Cardiac fibroblast (primary cell): ENCODE results near the gene TMEM178A.
"Not testable (repeated sequence)": the region's sequence is repeated elsewhere in the genome, so short reads cannot be mapped to it uniquely, and the experiment has no call there.

ENCODE experiments used
- DNase-seq, 2 donors: peaks; one replicate each; pipeline versions ENCODE4 v3.0.0 to v3.0.0-alpha.2; 2010; ENCODE audit warnings: low read depth in 2 of 2
- H3K4me3 ChIP-seq, 2 donors: replicated peaks in 1 of 2; 1 replicate in 1 of 2; 2 replicates in 1 of 2; pipeline ENCODE4 v1.5.1; 2011; ENCODE audit warnings: low read depth in 2 of 2, low read length in 2 of 2, mild to moderate bottlenecking in 2 of 2, moderate library complexity in 1 of 2
- TF ChIP-seq, protein P1 (sequence below): IDR thresholded peaks from one replicate; pipeline ENCODE4 v1.5.1; 2011; ENCODE audit warnings: low read depth, mild to moderate bottlenecking, low read length, inconsistent platforms

The TMEM178A gene

DNA sequence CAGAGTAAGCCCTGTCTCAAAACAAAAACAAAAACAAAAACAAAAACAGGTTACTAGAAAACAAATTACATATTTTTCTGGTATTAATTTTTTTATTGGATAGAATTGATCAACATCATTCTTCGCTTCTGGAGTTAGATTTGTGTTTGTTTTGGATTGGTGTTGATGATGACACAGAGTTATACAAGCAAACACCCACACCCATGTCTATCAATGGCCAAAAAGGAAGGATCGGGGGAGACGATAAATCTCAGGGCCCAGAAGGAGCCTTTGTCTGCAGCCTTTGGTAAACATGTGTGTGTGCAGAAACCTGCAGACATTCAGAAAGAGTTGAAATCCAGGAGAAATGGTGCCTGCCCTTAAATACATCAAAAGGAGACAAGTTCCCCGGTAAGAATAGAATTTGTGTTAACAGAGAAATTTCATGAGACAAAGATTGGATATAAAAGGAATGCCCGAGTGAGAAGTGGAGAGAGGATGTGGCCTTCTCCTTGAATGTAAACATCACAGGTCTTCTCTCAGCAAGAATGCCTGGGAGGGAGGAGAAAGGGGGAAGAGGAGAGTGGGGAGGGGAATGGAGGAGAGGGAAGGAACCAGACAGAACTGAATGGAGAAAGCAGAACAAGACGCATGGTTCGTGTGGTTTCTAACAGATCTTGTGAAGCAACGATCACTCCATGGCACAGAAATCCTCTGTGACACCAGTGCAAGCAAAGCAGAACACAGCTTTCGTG lies 40.4 kb upstream of the TMEM178A start:
- DNase-seq, result no peak
- no peak overlapping the region for H3K4me3 ChIP-seq
- TF ChIP-seq, protein P1, sequence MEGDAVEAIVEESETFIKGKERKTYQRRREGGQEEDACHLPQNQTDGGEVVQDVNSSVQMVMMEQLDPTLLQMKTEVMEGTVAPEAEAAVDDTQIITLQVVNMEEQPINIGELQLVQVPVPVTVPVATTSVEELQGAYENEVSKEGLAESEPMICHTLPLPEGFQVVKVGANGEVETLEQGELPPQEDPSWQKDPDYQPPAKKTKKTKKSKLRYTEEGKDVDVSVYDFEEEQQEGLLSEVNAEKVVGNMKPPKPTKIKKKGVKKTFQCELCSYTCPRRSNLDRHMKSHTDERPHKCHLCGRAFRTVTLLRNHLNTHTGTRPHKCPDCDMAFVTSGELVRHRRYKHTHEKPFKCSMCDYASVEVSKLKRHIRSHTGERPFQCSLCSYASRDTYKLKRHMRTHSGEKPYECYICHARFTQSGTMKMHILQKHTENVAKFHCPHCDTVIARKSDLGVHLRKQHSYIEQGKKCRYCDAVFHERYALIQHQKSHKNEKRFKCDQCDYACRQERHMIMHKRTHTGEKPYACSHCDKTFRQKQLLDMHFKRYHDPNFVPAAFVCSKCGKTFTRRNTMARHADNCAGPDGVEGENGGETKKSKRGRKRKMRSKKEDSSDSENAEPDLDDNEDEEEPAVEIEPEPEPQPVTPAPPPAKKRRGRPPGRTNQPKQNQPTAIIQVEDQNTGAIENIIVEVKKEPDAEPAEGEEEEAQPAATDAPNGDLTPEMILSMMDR, result no peak

DNA sequence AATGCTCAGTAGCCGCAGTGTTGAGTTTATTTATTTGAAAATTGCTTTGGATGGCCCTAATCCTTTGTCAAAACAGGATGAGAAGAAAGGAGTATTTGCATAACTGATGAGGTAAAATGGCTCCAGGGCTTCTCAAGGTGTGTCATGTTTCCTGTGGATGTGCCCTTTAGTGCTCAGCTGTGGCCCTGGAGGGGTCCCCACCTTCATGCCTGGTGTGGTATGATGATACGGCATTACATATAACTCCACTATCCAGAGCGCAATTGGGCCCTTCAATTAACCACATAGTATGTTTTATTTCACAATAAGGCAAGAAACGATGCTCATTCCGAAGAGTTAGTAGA lies 39.8 kb upstream of the TMEM178A start:
- DNase-seq, result no peak
- TF ChIP-seq, protein P1, result no peak
- no peak overlapping the region for H3K4me3 ChIP-seq

DNA sequence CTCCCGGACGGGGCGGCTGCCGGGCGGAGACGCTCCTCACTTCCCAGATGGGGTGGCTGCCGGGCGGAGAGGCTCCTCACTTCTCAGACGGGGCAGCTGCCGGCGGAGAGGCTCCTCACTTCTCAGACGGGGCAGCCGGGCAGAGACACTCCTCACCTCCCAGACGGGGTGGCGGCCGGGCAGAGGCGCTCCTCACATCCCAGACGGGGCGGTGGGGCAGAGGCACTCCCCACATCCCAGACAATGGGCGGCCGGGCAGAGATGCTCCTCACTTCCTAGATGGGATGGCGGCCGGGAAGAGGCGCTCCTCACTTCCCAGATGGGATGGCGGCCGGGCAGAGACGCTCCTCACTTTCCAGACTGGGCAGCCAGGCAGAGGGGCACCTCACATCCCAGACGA lies 37.4 kb upstream of the TMEM178A start:
- DNase-seq, H3K4me3 ChIP-seq: not testable (repeated sequence)

DNA sequence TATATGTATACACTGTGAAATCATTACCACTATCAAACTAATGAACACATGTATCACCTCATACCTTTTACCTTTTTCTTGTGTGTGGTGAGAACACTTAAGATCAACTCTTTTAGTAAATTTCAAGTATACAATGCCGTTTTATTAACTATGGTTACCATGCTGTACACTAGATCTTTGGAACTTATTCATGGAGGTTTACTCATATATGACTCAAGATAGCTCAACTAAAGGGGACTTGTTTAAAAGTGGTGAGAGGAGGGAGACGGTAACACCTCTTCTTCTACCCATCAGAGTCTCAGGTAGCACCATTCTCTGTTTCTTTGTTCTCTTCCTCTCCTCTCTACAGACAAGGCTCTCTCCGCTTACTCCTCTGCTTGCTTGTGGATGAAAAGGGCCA lies 36.1 kb upstream of the TMEM178A start:
- no peak overlapping the region for H3K4me3 ChIP-seq
- DNase-seq, result no peak
- TF ChIP-seq, protein P1, result no peak

DNA sequence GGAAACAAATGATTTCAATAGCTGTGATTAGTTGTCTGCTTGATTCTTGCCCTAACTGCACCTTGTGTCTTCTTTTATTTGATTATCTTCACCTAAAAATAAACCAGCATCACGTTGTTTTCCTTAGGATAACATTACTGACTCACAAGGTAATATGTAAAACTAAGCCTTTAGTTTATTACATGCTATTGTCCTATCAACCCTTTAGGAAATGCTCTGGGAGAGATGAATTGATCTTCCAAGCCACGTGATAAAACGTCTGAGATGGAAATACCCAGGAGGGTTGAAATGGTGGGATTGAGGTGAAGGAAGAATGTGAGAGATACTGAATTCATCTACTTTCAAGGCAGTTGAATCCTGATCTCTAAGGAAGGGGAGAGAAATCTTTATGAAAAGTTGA lies 34.5 kb upstream of the TMEM178A start:
- no peak overlapping the region for H3K4me3 ChIP-seq
- no peak for DNase-seq
- TF ChIP-seq, protein P1, result no peak

DNA sequence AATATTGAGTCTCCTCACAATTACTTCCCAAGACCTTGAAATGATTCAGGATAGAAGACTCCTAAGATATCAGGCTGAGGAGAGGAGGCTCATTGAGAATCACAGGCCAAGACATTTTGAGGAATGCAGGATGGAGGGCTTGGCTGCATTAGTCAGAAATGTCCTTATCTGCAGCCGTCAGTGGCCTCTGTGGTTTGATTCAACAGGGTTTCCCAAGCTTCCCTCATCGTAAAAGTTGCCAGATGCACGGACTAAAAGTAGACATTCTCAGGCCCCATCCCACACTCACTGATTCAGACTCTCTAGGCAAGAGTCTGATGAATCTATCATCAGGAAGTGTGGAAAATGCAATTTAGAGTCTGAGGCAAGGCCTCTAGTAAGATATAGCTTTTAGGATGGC lies 34.0 kb upstream of the TMEM178A start:
- DNase-seq, result peak; percentile 95
- TF ChIP-seq, protein P1, result no peak
- no peak overlapping the region for H3K4me3 ChIP-seq

DNA sequence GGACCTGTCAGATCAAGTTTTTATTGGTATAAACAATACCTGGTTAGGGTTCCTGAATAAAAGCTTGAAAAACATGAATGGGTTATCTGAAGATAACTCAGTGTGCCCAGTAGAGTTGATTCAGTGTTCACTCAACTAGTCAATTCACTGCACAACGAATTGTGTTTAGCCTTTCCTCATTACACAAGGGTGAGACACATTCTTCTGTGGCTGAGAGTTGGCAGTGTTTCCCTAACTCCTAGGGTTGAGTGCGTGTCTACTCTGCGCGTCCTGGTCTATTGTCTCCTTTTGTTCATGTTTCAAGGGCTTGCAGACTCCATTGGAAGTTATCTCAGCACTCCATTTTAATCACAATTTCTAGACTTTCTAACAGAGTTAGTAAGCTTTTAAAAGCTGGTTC lies 32.8 kb upstream of the TMEM178A start:
- DNase-seq, result peak; percentile 87 to 93
- TF ChIP-seq, protein P1, result no peak

More for the DNA sequence above, 32.8 kb upstream of the TMEM178A start:
- no peak overlapping the region for H3K4me3 ChIP-seq
